GM21576 (cell line): Measurements from ENCODE around the gene TADA1.
"Not testable (repeated sequence)": the region's sequence is repeated elsewhere in the genome, so short reads cannot be mapped to it uniquely, and the experiment has no call there.

Experiments
- ATAC-seq: cut with Tn5 transposase; IDR thresholded peaks from one replicate; pipeline ENCODE4 v1.9.1; 2021; ENCODE audit warnings: mild to moderate bottlenecking, moderate library complexity; ENCODE audit not compliant: unreplicated experiment

TADA1 gene

DNA sequence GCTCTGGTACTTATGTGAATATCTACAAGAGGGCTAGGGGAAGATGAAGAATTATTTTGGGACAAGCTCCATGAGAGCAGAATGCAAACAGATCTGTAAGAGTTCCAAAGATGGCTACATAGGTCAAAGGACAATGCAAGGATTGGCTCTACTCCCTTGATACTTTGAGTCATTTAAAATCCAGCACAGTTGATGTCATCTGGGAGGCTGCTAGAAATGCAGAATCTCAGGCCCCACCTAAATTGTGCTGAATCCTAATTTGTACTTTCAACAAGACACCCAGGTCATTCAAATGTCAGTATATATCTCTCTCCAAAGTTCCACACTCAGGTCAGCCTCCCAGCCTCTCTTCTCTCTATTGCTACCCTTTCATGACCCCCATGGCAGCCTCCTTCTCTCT lies 23.7 kb upstream of the TADA1 start:
- ATAC-seq = no peak

DNA sequence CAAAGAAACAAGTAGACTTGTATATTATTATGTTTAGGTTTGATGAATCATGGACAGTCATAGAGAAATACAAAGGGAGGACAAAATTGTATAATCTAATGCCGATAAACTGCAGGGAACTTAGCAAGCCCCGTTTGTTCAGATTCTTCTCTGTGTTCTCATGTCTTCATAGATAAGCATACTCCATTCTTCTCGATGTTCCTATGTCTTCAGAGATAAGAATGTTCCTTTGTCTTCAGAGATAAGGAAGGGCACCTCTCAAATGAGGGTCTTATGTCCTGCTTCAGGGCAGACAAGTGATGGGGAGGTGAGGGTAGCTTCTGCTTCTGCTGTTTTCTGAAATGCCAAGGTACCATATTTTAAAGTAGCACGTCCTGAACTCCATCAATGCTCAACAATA lies 19.7 kb upstream of the TADA1 start:
- ATAC-seq = no peak

DNA sequence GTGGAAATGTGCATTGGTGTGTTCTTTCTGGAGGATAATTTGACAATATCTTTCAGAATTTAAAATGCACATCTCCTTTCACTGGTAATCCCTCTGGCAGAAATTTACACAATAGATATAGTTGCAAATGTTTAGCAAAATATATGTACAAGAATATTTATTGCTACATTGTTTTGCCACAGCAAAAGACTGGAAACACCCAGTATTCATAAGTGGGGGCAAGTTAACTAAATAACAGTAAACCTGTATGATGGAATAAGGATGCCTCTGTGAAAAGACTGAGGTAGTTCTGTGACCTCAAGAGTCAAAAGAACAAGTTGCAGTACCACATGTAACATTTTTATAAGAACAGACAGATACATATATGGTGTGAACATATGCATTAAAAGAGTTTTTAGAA lies 13.7 kb upstream of the TADA1 start:
- no peak for ATAC-seq

GRCh38 chr1:166888373-166889111 lies 12.5 kb upstream of the TADA1 start:
- ATAC-seq = no peak

GRCh38 chr1:166884971-166885370 lies 8.9 kb upstream of the TADA1 start:
- ATAC-seq = no peak

DNA sequence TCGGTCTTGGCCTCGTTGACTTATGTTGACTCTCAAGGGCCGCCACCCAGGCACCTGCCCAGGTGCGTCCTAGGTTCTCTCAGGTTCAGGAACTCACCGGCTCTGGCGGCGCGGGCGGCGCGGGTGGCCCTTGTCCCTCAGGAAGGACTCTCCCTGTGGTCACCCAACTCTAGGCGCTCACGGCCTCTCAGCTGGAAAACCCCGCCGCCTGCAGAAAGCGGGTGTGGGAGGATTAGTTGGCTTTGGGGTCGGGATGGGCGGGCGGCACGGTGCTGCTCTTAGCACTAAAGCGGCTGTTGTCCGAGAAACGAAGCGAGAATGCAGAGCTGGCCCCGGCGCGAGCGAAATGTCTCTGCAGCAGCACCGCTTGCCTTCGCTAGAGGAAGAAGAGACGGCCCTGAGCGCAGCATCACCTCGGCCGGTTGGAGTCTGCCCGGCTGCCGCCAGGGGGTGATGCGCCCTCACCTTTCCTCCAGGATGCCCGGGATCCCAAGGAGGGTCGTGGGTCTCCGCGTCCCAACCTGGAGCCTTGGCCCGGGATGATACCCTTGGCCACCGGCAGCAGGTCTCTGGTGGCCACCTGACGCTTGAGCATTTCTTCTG lies 8.1 kb upstream of the TADA1 start:
- no peak for ATAC-seq

DNA sequence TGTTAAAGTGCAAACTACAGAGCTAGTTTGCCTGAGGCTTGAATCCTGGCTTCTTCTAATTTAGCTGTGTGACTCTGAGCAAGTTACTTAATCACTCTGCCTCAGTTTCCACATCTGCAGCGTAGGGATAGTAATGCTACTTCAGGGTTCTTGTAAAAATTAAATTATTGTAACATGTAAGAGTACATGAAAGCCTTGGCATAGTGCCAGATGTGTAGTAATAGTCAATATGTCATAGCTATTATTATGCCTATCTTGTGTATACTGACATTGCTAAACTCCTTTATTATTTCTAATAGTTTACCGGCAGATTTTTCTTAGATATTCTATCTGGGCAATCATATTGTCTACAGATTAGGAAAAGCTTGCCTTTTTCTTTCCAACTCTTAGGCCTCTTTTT lies 6.8 kb upstream of the TADA1 start:
- no peak for ATAC-seq

- ATAC-seq = not testable (repeated sequence)
Measured at GRCh38 chr1:166878173-166878917, 2.3 kb upstream of the TADA1 start.

DNA sequence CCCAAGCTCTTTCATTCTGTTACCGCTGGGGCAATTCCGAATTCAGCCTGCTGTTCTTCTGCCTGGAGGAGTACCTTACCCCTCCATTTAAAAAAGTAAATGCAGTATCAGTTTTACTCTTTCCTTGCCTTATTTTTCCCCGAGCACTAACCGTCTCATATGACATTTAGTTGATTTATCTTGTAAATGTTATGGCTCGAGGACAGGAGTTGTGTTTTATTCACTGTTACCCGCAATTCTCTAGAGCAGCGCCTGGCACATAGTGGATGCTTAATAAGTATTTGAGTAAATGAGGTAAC lies 425 bp upstream of the TADA1 start:
- ATAC-seq = no peak

GRCh38 chr1:166875302-166875733 lies 746 bp downstream of the TADA1 start:
- no peak for ATAC-seq

DNA sequence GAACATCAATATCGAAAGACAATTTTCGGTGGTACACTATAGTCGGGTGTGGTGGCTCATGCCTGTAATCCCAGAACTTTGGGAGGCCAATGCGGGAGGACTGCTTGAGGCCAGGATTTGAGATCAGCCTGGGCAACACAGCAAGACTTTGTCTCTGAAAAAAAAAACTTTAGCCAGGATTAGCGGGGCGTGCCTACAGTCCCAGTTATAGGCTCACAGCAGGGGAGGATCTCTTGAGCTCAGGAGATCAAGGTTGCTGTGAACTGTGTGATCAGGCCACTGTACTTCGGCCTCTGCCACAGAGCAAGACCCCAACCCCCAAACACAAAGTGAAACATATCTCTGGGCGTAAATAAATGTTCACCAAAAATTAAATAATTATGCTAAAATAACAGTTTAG lies 1.6 kb downstream of the TADA1 start:
- ATAC-seq = no peak

GRCh38 chr1:166870584-166870983 lies 5.5 kb downstream of the TADA1 start:
- no peak for ATAC-seq

- no peak for ATAC-seq
Measured at GRCh38 chr1:166869318-166870099, 6.6 kb downstream of the TADA1 start.

- no peak for ATAC-seq
Measured at GRCh38 chr1:166868639-166869038, 7.4 kb downstream of the TADA1 start.

DNA sequence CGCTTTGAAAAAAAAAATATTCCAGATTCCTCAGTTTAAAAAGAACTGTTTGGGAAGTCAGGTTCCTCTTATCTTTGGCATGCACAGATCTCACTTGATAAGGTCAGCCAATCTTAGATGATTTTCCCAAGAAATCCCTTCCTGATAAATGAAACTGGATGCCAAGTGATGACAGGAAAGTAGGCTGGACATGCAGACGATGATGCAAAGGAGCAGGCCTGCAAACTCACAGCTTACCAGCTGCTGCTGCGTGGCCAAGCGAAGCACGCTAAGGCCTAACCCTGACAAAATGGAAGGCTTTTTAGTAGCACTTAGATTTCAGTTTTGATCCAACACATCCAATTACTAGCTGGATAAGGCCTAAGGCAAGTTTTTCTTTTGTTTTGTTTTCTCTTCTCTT lies 10.1 kb downstream of the TADA1 start:
- no peak for ATAC-seq

- ATAC-seq = no peak
Measured at GRCh38 chr1:166859597-166859996, 16.5 kb downstream of the TADA1 start.

- no peak for ATAC-seq
Measured at GRCh38 chr1:166858726-166859419, 17.2 kb downstream of the TADA1 start.

DNA sequence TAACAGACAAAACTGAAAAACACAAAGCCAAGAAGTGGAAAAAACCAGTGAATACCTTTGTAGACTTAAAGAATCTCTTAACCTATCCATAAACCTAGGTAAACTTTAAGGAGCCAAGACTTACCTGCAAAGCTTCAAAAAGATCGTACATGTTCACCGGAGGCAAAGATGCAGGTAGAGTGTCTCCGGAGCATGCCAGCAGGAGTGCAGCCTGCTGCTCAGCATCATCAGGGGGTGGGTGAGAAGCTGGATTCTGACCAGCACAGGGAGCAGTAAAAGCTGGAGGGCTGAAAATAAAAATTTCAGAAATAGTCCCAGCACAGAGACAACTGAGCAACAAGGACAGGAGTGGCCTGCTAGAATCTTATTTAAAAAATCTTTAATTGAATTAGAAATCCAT lies 18.1 kb downstream of the TADA1 start:
- ATAC-seq = no peak

DNA sequence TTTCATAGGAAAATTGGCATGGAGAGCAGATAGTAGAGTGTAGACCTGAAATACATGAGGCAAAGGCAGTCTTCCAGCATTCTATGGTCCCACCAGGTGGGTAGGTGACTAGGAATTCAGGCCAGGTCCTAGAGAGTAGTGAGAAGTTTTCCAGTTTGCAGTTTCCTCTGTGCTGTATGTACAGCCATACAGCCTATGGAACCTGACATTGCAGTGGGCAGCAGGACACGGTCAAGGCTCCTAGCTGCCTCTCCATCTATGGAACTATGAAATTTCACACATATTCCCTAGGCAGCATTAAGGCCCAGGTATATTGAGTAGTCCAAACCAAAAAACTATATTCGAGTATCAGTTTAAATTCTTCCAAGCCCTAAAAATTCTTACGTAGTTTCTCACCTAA lies 20.5 kb downstream of the TADA1 start:
- ATAC-seq = no peak

- no peak for ATAC-seq
Measured at GRCh38 chr1:166852918-166853317, 23.1 kb downstream of the TADA1 start.

- ATAC-seq = no peak
Measured at GRCh38 chr1:166849135-166849534, 26.9 kb downstream of the TADA1 start.
